IMR-90 (cell line): ENCODE measurements around the gene NCKAP5. TPM values are rescaled to one million over a fixed set of nuclear protein-coding genes. Genes with fewer than 3 reads are reported as not detected.

ENCODE experiments used
- ATAC-seq: fragments of 200-7000 bp; cut with Tn5 transposase; 2 replicates; pipeline ENCODE4 v1.9.1; 2020; ENCODE audit warnings: low read depth, mild to moderate bottlenecking, moderate library complexity
- BruUV-seq: library from RNA; stranded (reverse); fragments of 400-500 nt; replicated peaks from 2 replicates; lab custom pipeline; 2021; lab: Mats Ljungman, UMichigan
- CTCF ChIA-PET: fragments of 300-600 bp; formaldehyde crosslinking; extraction: SDS; loops from one replicate; lab custom pipeline; 2021; ENCODE audit warnings: antibody characterized with exemption; lab: Yijun Ruan, JAX
- POLR2A ChIA-PET: fragments of 300-600 bp; sonication (Branson Sonifier 250); formaldehyde crosslinking; loops from one replicate; lab custom pipeline; 2022; ENCODE audit warnings: antibody characterized with exemption; ENCODE audit not compliant: unreplicated experiment; lab: Charles Lee
- DNase-seq: peaks from one replicate; pipeline ENCODE4 v3.0.0; 2013
- H2AFZ ChIP-seq: replicated peaks from 2 replicates; pipeline ENCODE3; 2013; ENCODE audit warnings: low read length, mild to moderate bottlenecking; ENCODE audit not compliant: poor library complexity
- H2AK5ac ChIP-seq: 2 replicates; pipeline ENCODE4 v1.6.1; 2013; ENCODE audit warnings: low read depth, low read length, inconsistent platforms
- H2AK9ac ChIP-seq: replicated peaks from 2 replicates; pipeline ENCODE3; 2013; ENCODE audit warnings: mild to moderate bottlenecking, low read depth, low read length, moderate library complexity; ENCODE audit not compliant: poor library complexity
- H2BK120ac ChIP-seq: 2 replicates; pipeline ENCODE4 v1.6.1; 2013; ENCODE audit warnings: low read depth, low read length, inconsistent platforms
- H2BK15ac ChIP-seq: 3 replicates; pipeline ENCODE4 v1.6.1; 2013; ENCODE audit warnings: low read depth, low read length, inconsistent platforms
- H2BK20ac ChIP-seq: 2 replicates; pipeline ENCODE4 v1.6.1; 2013; ENCODE audit warnings: low read depth, mild to moderate bottlenecking, inconsistent platforms, low read length, moderate library complexity
- H2BK5ac ChIP-seq: 2 replicates; pipeline ENCODE4 v1.6.1; 2013; ENCODE audit warnings: mild to moderate bottlenecking, low read depth, low read length, inconsistent platforms; ENCODE audit not compliant: poor library complexity, severe bottlenecking
- H3K14ac ChIP-seq: replicated peaks from 2 replicates; pipeline ENCODE4 v1.6.1; 2013; ENCODE audit warnings: low read depth, low read length, inconsistent platforms
- H3K18ac ChIP-seq: 2 replicates; pipeline ENCODE4 v1.6.1; 2013; ENCODE audit warnings: low read depth, low read length, control low read depth
- H3K23ac ChIP-seq: 2 replicates; pipeline ENCODE4 v1.6.1; 2013; ENCODE audit warnings: low read depth, low read length, inconsistent platforms
- H3K27ac ChIP-seq: 2 replicates; pipeline ENCODE4 v1.5.1; 2013; ENCODE audit warnings: mild to moderate bottlenecking, control low read depth, low read length; ENCODE audit not compliant: insufficient read depth
- H3K27me3 ChIP-seq: 2 replicates; pipeline ENCODE4 v1.6.1; 2013; ENCODE audit warnings: low read length; ENCODE audit not compliant: control insufficient read depth, insufficient read depth
- H3K36me3 ChIP-seq: 2 replicates; pipeline ENCODE4 v1.6.1; 2013; ENCODE audit warnings: low read length, mixed read lengths; ENCODE audit not compliant: control insufficient read depth, insufficient read depth
- H3K4ac ChIP-seq: 2 replicates; pipeline ENCODE4 v1.6.1; 2013; ENCODE audit warnings: low read depth, low read length, inconsistent platforms
- H3K4me1 ChIP-seq: 2 replicates; pipeline ENCODE4 v1.6.1; 2013; ENCODE audit warnings: low read length, mixed read lengths; ENCODE audit not compliant: control insufficient read depth, insufficient read depth
- H3K4me2 ChIP-seq: 2 replicates; pipeline ENCODE4 v1.6.1; 2013; ENCODE audit warnings: low read depth, mild to moderate bottlenecking, control low read depth, low read length, moderate library complexity
- H3K4me3 ChIP-seq: 2 replicates; pipeline ENCODE4 v1.5.1; 2013; ENCODE audit warnings: low read depth, mild to moderate bottlenecking, control low read depth, low read length, moderate library complexity; ENCODE audit not compliant: insufficient read depth
- H3K56ac ChIP-seq: 2 replicates; pipeline ENCODE4 v1.6.1; 2013; ENCODE audit warnings: low read length, inconsistent platforms; ENCODE audit not compliant: insufficient read depth; ENCODE audit errors: extremely low read depth
- H3K79me1 ChIP-seq, 2 experiments: 2 replicates each; pipeline ENCODE4 v1.6.1; 2013; ENCODE audit warnings: low read length in 2 of 2, inconsistent platforms in 1 of 2, low read depth in 1 of 2
- H3K9ac ChIP-seq: 2 replicates; pipeline ENCODE4 v1.6.1; 2013; ENCODE audit warnings: low read depth, low read length, control low read depth
- H3K9me1 ChIP-seq: 2 replicates; pipeline ENCODE4 v1.6.1; 2013; ENCODE audit warnings: low read length, inconsistent platforms; ENCODE audit not compliant: insufficient read depth
- H3K9me3 ChIP-seq: 2 replicates; pipeline ENCODE4 v1.6.1; 2013; ENCODE audit warnings: low read length; ENCODE audit not compliant: control insufficient read depth, insufficient read depth
- H4K20me1 ChIP-seq: 2 replicates; pipeline ENCODE4 v1.6.1; 2013; ENCODE audit warnings: low read length, inconsistent platforms; ENCODE audit not compliant: insufficient read depth
- H4K5ac ChIP-seq: 2 replicates; pipeline ENCODE4 v1.6.1; 2013; ENCODE audit warnings: mild to moderate bottlenecking, low read depth, low read length, control low read depth
- H4K8ac ChIP-seq, 2 experiments: 2 replicates each; pipeline ENCODE4 v1.6.1; 2013; ENCODE audit warnings: low read depth in 2 of 2, low read length in 2 of 2, control low read depth in 1 of 2, inconsistent platforms in 1 of 2
- H4K91ac ChIP-seq: 2 replicates; pipeline ENCODE4 v1.6.1; 2013; ENCODE audit warnings: low read depth, low read length, inconsistent platforms; ENCODE audit not compliant: insufficient read depth
- BHLHE40 ChIP-seq: fragments of 150-350 bp; IDR thresholded peaks from 2 replicates; pipeline ENCODE4 v1.6.1; 2016; ENCODE audit warnings: mild to moderate bottlenecking, low read depth, low read length
- CEBPB ChIP-seq: IDR thresholded peaks from 2 replicates; pipeline ENCODE4 v1.6.1; 2012; ENCODE audit warnings: low read depth, low read length, improper control_type of control experiment
- CHD1 ChIP-seq: IDR thresholded peaks from 2 replicates; pipeline ENCODE4 v1.6.1; 2012; ENCODE audit warnings: low read depth, low read length, improper control_type of control experiment
- ELK1 ChIP-seq: fragments of 150-350 bp; IDR thresholded peaks from 2 replicates; pipeline ENCODE4 v1.6.1; 2016; ENCODE audit warnings: low read depth, mild to moderate bottlenecking, low read length, moderate library complexity, borderline replicate concordance
- FOS ChIP-seq: fragments of 150-350 bp; IDR thresholded peaks from 2 replicates; pipeline ENCODE4 v1.6.1; 2016; ENCODE audit warnings: low read depth, low read length
- MAFK ChIP-seq: IDR thresholded peaks from 2 replicates; pipeline ENCODE4 v1.6.1; 2012; ENCODE audit warnings: low read depth, low read length, improper control_type of control experiment
- MAZ ChIP-seq: IDR thresholded peaks from 2 replicates; pipeline ENCODE4 v1.6.1; 2012; ENCODE audit warnings: low read depth, mild to moderate bottlenecking, low read length, improper control_type of control experiment, moderate library complexity, borderline replicate concordance
- MXI1 ChIP-seq: IDR thresholded peaks from 2 replicates; pipeline ENCODE4 v1.6.1; 2012; ENCODE audit warnings: low read depth, mild to moderate bottlenecking, low read length, moderate library complexity, borderline replicate concordance
- NFE2L2 ChIP-seq: fragments of 150-350 bp; IDR thresholded peaks from 2 replicates; pipeline ENCODE4 v1.6.1; 2016; ENCODE audit warnings: low read depth, mild to moderate bottlenecking, low read length
- POLR2A ChIP-seq: IDR thresholded peaks from 2 replicates; pipeline ENCODE4 v1.6.1; 2012; ENCODE audit warnings: mild to moderate bottlenecking, low read depth, low read length
- RAD21 ChIP-seq: IDR thresholded peaks from 2 replicates; pipeline ENCODE4 v1.6.1; 2012; ENCODE audit warnings: low read length, improper control_type of control experiment
- RCOR1 ChIP-seq: IDR thresholded peaks from 2 replicates; pipeline ENCODE4 v1.6.1; 2012; ENCODE audit warnings: mild to moderate bottlenecking, low read length, improper control_type of control experiment; ENCODE audit not compliant: insufficient replicate concordance
- RFX5 ChIP-seq: IDR thresholded peaks from 2 replicates; pipeline ENCODE4 v1.8.0; 2012; ENCODE audit warnings: low read depth, mild to moderate bottlenecking, low read length, moderate library complexity
- SMC3 ChIP-seq: fragments of 150-350 bp; IDR thresholded peaks from 2 replicates; pipeline ENCODE4 v1.6.1; 2016; ENCODE audit warnings: low read depth, mild to moderate bottlenecking, antibody characterized with exemption, low read length, moderate library complexity
- WGBS, 2 experiments: methylation state at CpG; one replicate each; pipeline versions ENCODE4 v1.1.5 to v1.1.7; 2013; ENCODE audit warnings: missing lambda C conversion rate in 2 of 2; ENCODE audit not compliant: insufficient read length in 1 of 2; ENCODE audit errors: extremely low coverage in 2 of 2; 5-methylcytosine and 5-hydroxymethylcytosine counted together
- dilution Hi-C: fragments of 300-500 bp; cut with HindIII; formaldehyde crosslinking; loops from one replicate; pipeline ENCODE4 v1.14.3; 2018; ENCODE audit warnings: low sequenced_read_pairs; ENCODE audit not compliant: unreplicated experiment
- in situ Hi-C: fragments of 300-500 bp; cut with MboI; formaldehyde crosslinking; loops from 3 replicates; pipeline ENCODE4 v1.14.3; 2019; ENCODE audit warnings: low sequenced_read_pairs, inconsistent platforms, mixed read lengths
- intact Hi-C: fragments of 100-400 bp; cut with micrococcal nuclease; formaldehyde crosslinking; loops from 2 replicates; pipeline ENCODE4 v1.10.0; 2022
- polyA plus RNA-seq, 3 experiments: library from polyadenylated mRNA; depleted of rRNA; stranded (reverse); fragments of >200 nt; gene quantifications; 2 replicates each; pipeline ENCODE4 v1.2.3, GENCODE V29; 2012; ENCODE audit warnings: low replicate concordance in 1 of 3
- total RNA-seq: library from RNA; depleted of rRNA; stranded (reverse); fragments of >200 nt; gene quantifications from 2 replicates; pipeline ENCODE4 v1.2.3, GENCODE V29; 2012
- TF ChIP-seq, protein P1 (sequence below): fragments of 150-350 bp; IDR thresholded peaks from 2 replicates; pipeline ENCODE4 v1.6.1; 2017; ENCODE audit warnings: mild to moderate bottlenecking, antibody characterized with exemption, low read length, low read depth
- TF ChIP-seq, protein P2 (sequence below): conservative IDR thresholded peaks from 2 replicates; pipeline ENCODE4 v1.5.1; 2012; ENCODE audit warnings: mild to moderate bottlenecking, low read depth, low read length, improper control_type of control experiment

Gene NCKAP5
- total and polyA plus RNA-seq, 2 of the 4 experiments (the other 2 are of a cell fraction): 2.7 to 3.9 TPM

- Histone ChIP-seq H3K79me1 (no peaks in the 10 kb centered on the region; a peak in 1 of 4 replicates), H2AK9ac (no peak overlapping the region), H4K5ac (no peak overlapping the region), H3K23ac (no peak overlapping the region), H4K20me1 (no peaks in the 10 kb centered on the region), H2AK5ac (no peak overlapping the region), H3K9me1 (peaks cover 6% of the 10 kb centered on the region; the same call in 1 of the 2 replicates), H3K4me2 (no peak overlapping the region), H3K9ac (no peak overlapping the region), H3K18ac (no peak overlapping the region), H3K9me3 (no peaks in the 10 kb centered on the region), H2BK120ac (no peak overlapping the region), H4K91ac (no peak overlapping the region), H3K4me1 (peaks cover 7% of the 10 kb centered on the region), H3K36me3 (no peaks in the 10 kb centered on the region; the same call in 1 of the 2 replicates), H3K56ac (no peak overlapping the region), H3K27me3 (no peaks in the 10 kb centered on the region), H3K4me3 (no peak overlapping the region), H3K4ac (no peak overlapping the region), H2AFZ (no peak overlapping the region), H3K14ac (no peak overlapping the region), H2BK20ac (no peak overlapping the region), H2BK5ac (no peak overlapping the region), H2BK15ac (no peak overlapping the region), H4K8ac (no peak overlapping the region), H3K27ac (no peak overlapping the region)
- in situ Hi-C loops (no loop called here), intact Hi-C loops (no loop called here), dilution Hi-C loops (no loop called here)
- no TSS peak for BruUV-seq
- ATAC-seq (no peak), DNase-seq (no peak)
- TF ChIP-seq RFX5: no peak
- no peak for TF ChIP-seq NFE2L2
- TF ChIP-seq FOS: no peak
- no peak for TF ChIP-seq BHLHE40
- TF ChIP-seq MXI1: no peak
- no peak for TF ChIP-seq MAZ
- no peak for TF ChIP-seq RCOR1
- TF ChIP-seq SMC3: no peak
- TF ChIP-seq, protein P1, sequence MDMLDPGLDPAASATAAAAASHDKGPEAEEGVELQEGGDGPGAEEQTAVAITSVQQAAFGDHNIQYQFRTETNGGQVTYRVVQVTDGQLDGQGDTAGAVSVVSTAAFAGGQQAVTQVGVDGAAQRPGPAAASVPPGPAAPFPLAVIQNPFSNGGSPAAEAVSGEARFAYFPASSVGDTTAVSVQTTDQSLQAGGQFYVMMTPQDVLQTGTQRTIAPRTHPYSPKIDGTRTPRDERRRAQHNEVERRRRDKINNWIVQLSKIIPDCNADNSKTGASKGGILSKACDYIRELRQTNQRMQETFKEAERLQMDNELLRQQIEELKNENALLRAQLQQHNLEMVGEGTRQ: no peak
- TF ChIP-seq MAFK: no peak
- no peak for TF ChIP-seq CHD1
- TF ChIP-seq, protein P2, sequence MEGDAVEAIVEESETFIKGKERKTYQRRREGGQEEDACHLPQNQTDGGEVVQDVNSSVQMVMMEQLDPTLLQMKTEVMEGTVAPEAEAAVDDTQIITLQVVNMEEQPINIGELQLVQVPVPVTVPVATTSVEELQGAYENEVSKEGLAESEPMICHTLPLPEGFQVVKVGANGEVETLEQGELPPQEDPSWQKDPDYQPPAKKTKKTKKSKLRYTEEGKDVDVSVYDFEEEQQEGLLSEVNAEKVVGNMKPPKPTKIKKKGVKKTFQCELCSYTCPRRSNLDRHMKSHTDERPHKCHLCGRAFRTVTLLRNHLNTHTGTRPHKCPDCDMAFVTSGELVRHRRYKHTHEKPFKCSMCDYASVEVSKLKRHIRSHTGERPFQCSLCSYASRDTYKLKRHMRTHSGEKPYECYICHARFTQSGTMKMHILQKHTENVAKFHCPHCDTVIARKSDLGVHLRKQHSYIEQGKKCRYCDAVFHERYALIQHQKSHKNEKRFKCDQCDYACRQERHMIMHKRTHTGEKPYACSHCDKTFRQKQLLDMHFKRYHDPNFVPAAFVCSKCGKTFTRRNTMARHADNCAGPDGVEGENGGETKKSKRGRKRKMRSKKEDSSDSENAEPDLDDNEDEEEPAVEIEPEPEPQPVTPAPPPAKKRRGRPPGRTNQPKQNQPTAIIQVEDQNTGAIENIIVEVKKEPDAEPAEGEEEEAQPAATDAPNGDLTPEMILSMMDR: no peak
- no peak for TF ChIP-seq ELK1
- no peak for TF ChIP-seq CEBPB
- no peak for TF ChIP-seq POLR2A
- TF ChIP-seq RAD21: no peak
- POLR2A ChIA-PET: no interaction called here
- no CpG with 5 or more reads among the region's 2 CpGs for WGBS, 2 experiments
- CTCF ChIA-PET: interaction anchor here (1.7 kb wide), 1 partner anchor 16 kb away, joined by 3 read pairs; no protein-coding TSS in a partner anchor
These were observed 813.3 kb downstream of the NCKAP5 start for GRCh38 chr2:132754867-132755472.
